Limb (tissue), 2 donors: ENCODE results near the gene LHFPL2.
A peak's percentile ranks its signal among the peaks of the same experiment; 100 is the strongest.

Source experiments
- DNase-seq, 2 donors: peaks; one replicate each; pipeline ENCODE4 v3.0.0-alpha.2; 2016; ENCODE audit errors: extremely low spot score in 2 of 2

Gene LHFPL2

GRCh38 chr5:78505860-78506259, 142.7 kb downstream of the LHFPL2 start:
- no peak for DNase-seq

GRCh38 chr5:78504704-78505677, 143.6 kb downstream of the LHFPL2 start:
- peak; percentile 82 to 85 for DNase-seq

- no peak for DNase-seq
Observed at GRCh38 chr5:78503958-78504653, 144.5 kb downstream of the LHFPL2 start.

GRCh38 chr5:78501411-78502352, 146.9 kb downstream of the LHFPL2 start:
- DNase-seq = no peak

- no peak for DNase-seq
Observed at GRCh38 chr5:78500871-78501270, 147.7 kb downstream of the LHFPL2 start.

- no peak for DNase-seq
Observed at GRCh38 chr5:78500028-78500427, 148.5 kb downstream of the LHFPL2 start.

- no peak for DNase-seq
Observed at GRCh38 chr5:78499485-78499884, 149.1 kb downstream of the LHFPL2 start.

- no peak for DNase-seq
Observed at GRCh38 chr5:78497573-78498533, 150.7 kb downstream of the LHFPL2 start.

GRCh38 chr5:78496373-78496772, 152.2 kb downstream of the LHFPL2 start:
- no peak for DNase-seq

- DNase-seq = no peak
Observed at GRCh38 chr5:78495800-78496199, 152.8 kb downstream of the LHFPL2 start.

- DNase-seq = no peak
Observed at GRCh38 chr5:78492650-78493049, 155.9 kb downstream of the LHFPL2 start.

- no peak for DNase-seq
Observed at GRCh38 chr5:78492224-78492623, 156.3 kb downstream of the LHFPL2 start.

- no peak for DNase-seq
Observed at GRCh38 chr5:78490709-78491485, 157.7 kb downstream of the LHFPL2 start.

- no peak for DNase-seq
Observed at GRCh38 chr5:78487846-78488245, 160.7 kb downstream of the LHFPL2 start.

- no peak for DNase-seq
Observed at GRCh38 chr5:78486218-78486617, 162.4 kb downstream of the LHFPL2 start.

GRCh38 chr5:78483809-78484521, 164.6 kb downstream of the LHFPL2 start:
- DNase-seq = no peak

GRCh38 chr5:78482948-78483347, 165.6 kb downstream of the LHFPL2 start:
- no peak for DNase-seq

- no peak for DNase-seq
Observed at GRCh38 chr5:78476795-78477194, 171.8 kb downstream of the LHFPL2 start.

GRCh38 chr5:78475370-78475769, 173.2 kb downstream of the LHFPL2 start:
- DNase-seq = no peak
